NCI-H526 treated with DMSO at 0.1 percent for 48 hours (cell line): ENCODE measurements around the gene FAM83G.
"Not testable (repeated sequence)": the region's sequence is repeated elsewhere in the genome, so short reads cannot be mapped to it uniquely, and the experiment has no call there.

Experiments used
- DNase-seq: peaks from one replicate; lab custom pipeline; 2025; lab: John Stamatoyannopoulos, UW

The FAM83G gene

DNA sequence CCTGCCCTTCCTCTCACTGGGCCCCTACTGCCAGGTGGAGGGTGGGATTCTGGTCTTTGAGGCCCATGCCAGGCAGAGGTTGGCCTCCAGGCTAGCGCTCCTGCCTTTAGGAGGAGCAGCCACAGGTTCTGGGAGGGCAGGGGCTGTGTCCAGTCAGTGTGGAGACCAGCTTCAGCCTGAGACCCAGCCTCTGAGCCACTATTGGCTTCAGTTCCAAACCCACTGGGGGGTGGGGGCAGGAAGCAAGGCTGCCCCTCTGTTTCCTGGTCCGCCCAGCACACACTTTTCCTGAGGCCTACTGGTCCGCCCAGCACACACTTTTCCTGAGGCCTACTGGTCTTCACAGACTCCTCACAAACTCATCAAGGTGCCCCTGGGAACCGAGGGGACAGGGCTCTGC is 36.2 kb downstream of the FAM83G start:
- no peak for DNase-seq

GRCh38 chr17:18967916-18968315 is 36.6 kb downstream of the FAM83G start:
- DNase-seq, result no peak

GRCh38 chr17:18966831-18967624 is 37.5 kb downstream of the FAM83G start:
- DNase-seq, result no peak

DNA sequence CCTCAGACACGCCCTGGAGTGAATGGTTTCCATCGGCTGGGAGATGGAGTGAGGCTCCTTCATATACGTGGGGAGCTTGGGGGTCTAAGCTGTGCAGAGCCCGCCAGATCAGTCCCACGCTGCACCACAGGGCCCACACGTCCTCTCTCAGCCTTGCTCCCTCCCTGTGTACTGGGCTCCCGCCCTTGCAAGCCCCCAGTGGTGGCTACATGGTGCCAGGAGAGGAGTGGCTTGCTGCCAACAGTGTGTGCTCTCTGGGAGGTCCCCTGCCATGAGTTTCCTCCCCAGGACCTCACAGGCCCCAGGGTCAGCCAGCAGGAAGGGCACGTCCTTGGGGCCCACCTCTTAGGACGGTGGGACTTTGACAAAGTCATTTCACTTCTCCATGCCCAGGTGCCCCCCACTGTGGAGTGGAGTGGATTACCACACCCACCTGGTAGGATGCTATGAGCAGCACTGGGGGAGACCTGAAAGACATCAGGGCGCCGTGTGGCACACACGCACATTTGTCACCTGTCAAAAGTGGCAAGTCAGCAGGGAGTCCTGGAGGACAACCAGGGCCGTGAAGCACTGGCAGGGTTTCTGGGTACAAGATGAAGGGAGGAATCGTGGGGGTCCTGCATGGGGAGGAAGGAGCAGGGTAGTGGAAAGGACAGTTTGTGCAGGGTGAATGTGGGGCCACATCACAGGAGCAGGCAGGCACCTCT is 38.9 kb downstream of the FAM83G start:
- DNase-seq, result no peak

DNA sequence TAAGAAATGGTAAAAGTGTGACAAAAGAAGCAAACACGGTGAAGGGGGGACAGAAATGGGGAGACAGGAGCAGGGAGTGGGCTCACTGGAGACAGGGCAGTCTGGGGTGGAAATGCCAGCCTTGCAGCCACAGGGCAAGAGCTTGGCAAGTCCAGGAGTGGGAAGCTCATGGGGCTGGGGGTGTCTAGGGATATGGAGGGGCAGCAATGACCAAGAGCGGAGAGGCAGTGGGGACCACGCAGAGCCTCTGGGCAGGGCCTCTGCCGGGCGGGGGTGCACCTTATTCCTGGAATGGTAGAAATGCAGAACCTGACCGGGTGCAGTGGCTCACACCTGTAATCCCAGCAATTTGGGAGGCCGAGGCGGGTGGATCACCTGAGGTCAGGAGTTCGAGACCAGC is 40.0 kb downstream of the FAM83G start:
- DNase-seq, result no peak

DNA sequence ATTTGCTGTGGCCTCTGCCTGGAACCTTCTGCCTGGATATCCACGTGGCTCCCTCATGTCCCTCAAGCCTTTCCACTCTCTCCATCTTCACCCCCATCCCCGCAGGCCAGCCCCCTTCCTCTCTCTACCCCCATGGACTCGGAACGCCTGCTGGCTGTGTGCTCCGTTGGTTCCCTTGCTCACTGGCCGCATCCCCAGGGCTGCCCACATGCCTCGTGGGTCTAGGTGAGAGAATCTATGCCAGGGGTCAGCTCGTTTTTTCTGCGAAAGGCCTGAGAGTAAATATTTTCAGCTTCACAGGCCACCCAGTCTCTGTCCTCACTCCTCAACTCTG is 40.6 kb downstream of the FAM83G start:
- DNase-seq, result no peak

- DNase-seq, result no peak
Observed at GRCh38 chr17:18963126-18964017, 41.2 kb downstream of the FAM83G start.

DNA sequence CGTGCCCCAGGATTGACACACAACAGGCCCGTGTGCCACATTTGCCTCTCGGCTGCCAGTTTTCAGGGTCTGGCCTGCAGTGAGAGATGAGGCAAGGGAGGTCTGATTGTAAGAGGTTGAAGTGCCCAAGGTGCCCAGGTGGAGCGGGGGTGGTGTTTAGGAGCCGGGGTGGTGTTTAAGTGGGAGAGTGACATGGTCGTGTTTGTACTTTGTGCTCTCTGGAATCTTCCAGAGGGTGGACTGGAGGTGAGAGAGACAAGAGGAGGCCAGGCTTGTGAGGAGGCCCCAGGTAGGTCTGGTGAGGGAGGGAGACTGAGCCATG is 42.1 kb downstream of the FAM83G start:
- no peak for DNase-seq

GRCh38 chr17:18961634-18962493 is 42.7 kb downstream of the FAM83G start:
- no peak for DNase-seq

GRCh38 chr17:18960803-18961511 is 43.6 kb downstream of the FAM83G start:
- peak; percentile 4 for DNase-seq

GRCh38 chr17:18960241-18960665 is 44.3 kb downstream of the FAM83G start:
- DNase-seq, result no peak

GRCh38 chr17:18959845-18960240 is 44.7 kb downstream of the FAM83G start:
- DNase-seq, result no peak

GRCh38 chr17:18959071-18959844 is 45.3 kb downstream of the FAM83G start:
- DNase-seq, result no peak

DNA sequence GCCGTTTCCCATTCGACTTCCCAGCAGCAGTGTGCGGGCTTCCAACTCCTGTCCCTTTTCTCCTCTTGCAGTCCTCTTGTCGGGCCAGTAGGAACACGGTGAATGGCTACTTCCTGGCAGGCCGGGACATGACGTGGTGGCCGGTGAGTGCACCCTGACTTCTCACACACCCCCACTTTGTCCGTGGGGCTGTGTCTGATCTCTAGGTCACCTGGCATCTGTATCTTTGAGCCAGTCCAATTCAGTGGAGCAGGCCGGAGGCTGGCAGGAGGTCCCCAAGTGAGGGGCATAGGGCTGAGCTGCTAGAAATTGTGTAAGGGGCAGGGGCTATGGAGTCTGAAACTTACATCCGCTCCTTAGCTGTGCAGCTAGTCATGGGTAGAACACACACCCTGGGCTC is 46.0 kb downstream of the FAM83G start:
- no peak for DNase-seq

DNA sequence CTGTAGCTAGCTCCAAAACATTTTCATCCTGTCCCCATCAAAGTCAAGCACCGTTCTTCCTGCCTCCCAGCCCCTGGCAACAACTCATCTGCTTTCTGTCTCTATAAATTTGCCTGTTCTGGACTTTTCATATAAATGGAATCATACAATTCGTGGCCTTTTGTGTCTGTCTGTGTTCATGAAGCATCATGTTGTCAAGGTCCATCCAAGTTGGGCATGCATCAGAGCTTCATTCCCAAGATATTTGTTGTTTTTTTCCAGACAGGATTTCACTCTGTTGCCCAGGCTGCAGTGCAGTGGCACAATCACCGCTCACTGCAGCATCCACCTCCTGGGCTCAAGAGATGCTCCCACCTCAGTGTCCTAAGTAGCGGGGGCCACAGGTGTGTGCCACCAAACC is 46.7 kb downstream of the FAM83G start:
- DNase-seq, result no peak

- no peak for DNase-seq
Observed at GRCh38 chr17:18956581-18956980, 48.0 kb downstream of the FAM83G start.

DNA sequence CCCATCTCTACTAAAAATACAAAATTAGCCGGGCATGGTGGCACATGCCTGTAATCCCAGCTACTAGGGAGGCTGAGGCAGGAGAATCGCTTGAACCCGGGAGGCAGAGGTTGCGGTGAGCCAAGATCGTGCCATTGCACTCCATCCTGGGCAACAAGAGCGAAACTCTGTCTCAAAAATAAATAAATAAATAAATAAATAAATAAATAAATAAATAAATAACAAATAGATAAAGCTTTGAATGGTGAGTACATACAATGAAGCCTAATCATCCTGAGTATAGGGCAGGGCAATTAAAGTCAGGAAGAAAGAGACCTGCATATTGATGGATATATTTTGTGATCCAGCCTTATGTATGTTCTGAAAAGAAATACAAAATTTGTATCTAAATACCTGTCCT is 48.5 kb downstream of the FAM83G start:
- not testable (repeated sequence) for DNase-seq

- DNase-seq, result no peak
Observed at GRCh38 chr17:18955009-18955408, 49.6 kb downstream of the FAM83G start.

DNA sequence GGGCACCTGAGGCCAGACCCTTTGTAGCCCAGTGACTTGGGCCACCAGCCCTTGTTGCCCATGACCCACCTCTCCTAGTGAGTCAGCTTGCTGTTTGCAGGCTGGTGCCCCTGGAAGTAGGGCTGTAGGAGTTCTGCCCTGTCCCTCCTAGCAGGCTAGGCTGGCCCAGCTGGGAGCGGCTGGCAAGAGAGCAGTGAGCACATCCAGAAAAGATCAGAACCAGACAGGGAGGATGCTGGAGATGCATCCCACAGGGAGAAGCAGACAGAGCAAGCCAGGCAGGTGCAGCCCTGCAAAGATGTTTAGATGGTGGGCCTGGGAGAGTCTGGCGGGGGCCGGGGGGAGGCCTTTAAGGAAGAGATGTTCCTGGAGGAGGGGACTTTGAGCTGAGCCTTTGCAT is 50.2 kb downstream of the FAM83G start:
- no peak for DNase-seq

GRCh38 chr17:18953231-18953728 is 51.3 kb downstream of the FAM83G start:
- DNase-seq, result no peak
